Loucy (cell line): ENCODE results near the gene GNA12.

Experiments
- H2AFZ ChIP-seq: fragments of 200-600 bp; sonication (generic); 2 replicates; pipeline ENCODE4 v1.6.0; 2016; ENCODE audit warnings: antibody characterized with exemption, mild to moderate bottlenecking, low read length, moderate library complexity
- H3F3A ChIP-seq: fragments of 200-600 bp; 2 replicates; pipeline ENCODE4 v1.6.0; 2016; ENCODE audit warnings: antibody characterized with exemption, low read depth, mild to moderate bottlenecking
- H3K27me3 ChIP-seq: fragments of 200-600 bp; sonication (generic); 2 replicates; pipeline ENCODE4 v1.6.1; 2014; ENCODE audit warnings: low read length, mild to moderate bottlenecking; ENCODE audit not compliant: insufficient read depth, poor library complexity, severe bottlenecking
- H3K36me3 ChIP-seq: fragments of 200-600 bp; sonication (generic); 2 replicates; pipeline ENCODE4 v1.6.1; 2016; ENCODE audit warnings: low read length; ENCODE audit not compliant: insufficient read depth
- H3K4me1 ChIP-seq: fragments of 200-600 bp; sonication (generic); 2 replicates; pipeline ENCODE4 v1.5.1; 2014; ENCODE audit warnings: low read length, mild to moderate bottlenecking; ENCODE audit not compliant: insufficient read depth, poor library complexity, severe bottlenecking
- H3K4me2 ChIP-seq: fragments of 200-600 bp; sonication (generic); 2 replicates; pipeline ENCODE4 v1.6.0; 2014; ENCODE audit warnings: antibody characterized with exemption, low read length, low read depth, mild to moderate bottlenecking; ENCODE audit not compliant: poor library complexity, severe bottlenecking
- H3K4me3 ChIP-seq: fragments of 200-600 bp; sonication (generic); 2 replicates; pipeline ENCODE4 v1.5.1; 2014; ENCODE audit warnings: low read length, mild to moderate bottlenecking, mixed read lengths; ENCODE audit not compliant: poor library complexity, severe bottlenecking
- H3K79me2 ChIP-seq: fragments of 200-600 bp; sonication (generic); 2 replicates; pipeline ENCODE4 v1.6.1; 2014; ENCODE audit warnings: low read length; ENCODE audit not compliant: insufficient read depth
- H3K9ac ChIP-seq: fragments of 200-600 bp; sonication (generic); 2 replicates; pipeline ENCODE4 v1.6.0; 2014; ENCODE audit warnings: mild to moderate bottlenecking, low read depth, low read length, moderate library complexity; ENCODE audit not compliant: poor library complexity, severe bottlenecking
- H3K9me2 ChIP-seq: fragments of 200-600 bp; sonication (generic); replicated peaks from 2 replicates; pipeline ENCODE4 v1.6.1; 2016; ENCODE audit warnings: low read depth, low read length, mixed read lengths
- H3K9me3 ChIP-seq: fragments of 200-600 bp; sonication (generic); 2 replicates; pipeline ENCODE4 v1.6.1; 2014; ENCODE audit warnings: mild to moderate bottlenecking, antibody characterized with exemption, low read length, low read depth; ENCODE audit not compliant: insufficient read depth
- H4K20me1 ChIP-seq: fragments of 200-600 bp; sonication (generic); 2 replicates; pipeline ENCODE4 v1.6.0; 2014; ENCODE audit warnings: antibody characterized with exemption, low read length, mild to moderate bottlenecking; ENCODE audit not compliant: insufficient read depth, poor library complexity, severe bottlenecking
- CTCF ChIP-seq: fragments of 200-600 bp; sonication (generic); conservative IDR thresholded peaks from 2 replicates; pipeline ENCODE4 v1.5.1; 2014; ENCODE audit warnings: mild to moderate bottlenecking, antibody characterized with exemption, low read length
- EZH2phosphoT487 ChIP-seq: fragments of 200-600 bp; IDR thresholded peaks from 2 replicates; pipeline ENCODE4 v1.6.1; 2018; ENCODE audit warnings: antibody characterized with exemption, mild to moderate bottlenecking, moderate library complexity, borderline replicate concordance

The GNA12 gene

DNA sequence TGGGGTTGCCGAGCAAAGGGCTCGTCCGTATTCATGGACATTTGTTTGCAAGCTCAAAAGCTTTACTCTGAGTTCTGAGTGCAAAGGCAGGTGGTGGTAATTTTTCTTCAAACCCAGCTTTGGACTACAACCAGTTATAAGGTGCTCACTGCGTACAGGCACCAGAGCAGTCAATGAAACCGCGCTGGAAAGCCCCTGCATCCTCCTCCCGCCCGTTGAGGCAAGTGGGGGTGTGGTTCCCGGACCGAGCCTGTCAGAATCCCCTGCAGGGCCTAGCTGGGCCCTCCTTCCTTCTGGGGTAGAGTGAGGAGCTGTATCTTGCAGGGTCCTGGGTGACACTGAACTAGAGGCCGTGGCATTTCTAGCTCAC, 133.8 kb downstream of the GNA12 start:
- Histone ChIP-seq H3K4me1 (peaks cover 87% of the 10 kb centered on the region), H3K9ac (peak overlapping the region; percentile 44), H2AFZ (no peak overlapping the region), H3K9me3 (no peaks in the 10 kb centered on the region), H3K4me2 (peak overlapping the region; percentile 76), H3K9me2 (no peaks in the 10 kb centered on the region), H3K27me3 (no peaks in the 10 kb centered on the region), H4K20me1 (no peaks in the 10 kb centered on the region), H3K36me3 (no peaks in the 10 kb centered on the region), H3F3A (no peaks in the 10 kb centered on the region), H3K79me2 (no peaks in the 10 kb centered on the region; the same call in 1 of the 2 replicates), H3K4me3 (peak overlapping the region; percentile 44)
- TF ChIP-seq EZH2phosphoT487, result no peak
- TF ChIP-seq CTCF, result no peak

DNA sequence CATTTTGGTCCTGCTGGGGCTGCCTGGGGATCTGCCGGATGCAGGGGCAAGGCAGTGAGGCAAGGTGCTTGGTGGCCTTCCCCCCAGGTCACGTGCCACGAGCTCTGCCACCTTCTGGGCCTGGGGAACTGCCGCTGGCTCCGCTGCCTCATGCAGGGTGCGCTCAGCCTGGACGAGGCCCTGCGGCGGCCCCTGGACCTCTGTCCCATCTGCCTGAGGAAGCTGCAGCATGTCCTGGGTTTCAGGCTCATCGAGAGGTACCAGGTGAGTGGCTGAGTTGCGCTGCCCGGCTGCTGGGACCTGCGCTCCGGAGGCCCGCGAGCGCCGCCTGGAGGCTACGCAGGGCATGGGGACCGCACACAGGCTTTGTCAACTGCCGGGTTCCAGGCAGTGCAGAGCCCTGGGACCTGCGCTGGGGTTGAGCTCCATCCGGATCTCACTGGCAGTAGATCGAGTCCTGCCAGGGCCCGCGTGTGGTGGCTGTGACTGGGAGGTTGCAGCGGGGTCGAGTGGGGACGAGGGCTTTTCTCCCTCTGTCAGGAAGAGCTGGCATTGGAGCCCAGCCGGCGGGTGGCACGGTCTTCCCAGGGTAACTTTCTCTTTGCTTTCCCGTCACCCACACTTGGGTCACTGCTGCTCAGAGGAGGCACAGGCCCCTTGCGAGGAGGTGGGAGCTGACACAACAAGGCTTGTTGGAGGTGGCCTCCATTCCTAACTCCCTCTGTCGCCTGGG, 134.4 kb downstream of the GNA12 start:
- peak; percentile 75 for TF ChIP-seq CTCF
- TF ChIP-seq EZH2phosphoT487, result no peak
- peak overlapping the region; percentile 76 for H3K4me2 ChIP-seq

DNA sequence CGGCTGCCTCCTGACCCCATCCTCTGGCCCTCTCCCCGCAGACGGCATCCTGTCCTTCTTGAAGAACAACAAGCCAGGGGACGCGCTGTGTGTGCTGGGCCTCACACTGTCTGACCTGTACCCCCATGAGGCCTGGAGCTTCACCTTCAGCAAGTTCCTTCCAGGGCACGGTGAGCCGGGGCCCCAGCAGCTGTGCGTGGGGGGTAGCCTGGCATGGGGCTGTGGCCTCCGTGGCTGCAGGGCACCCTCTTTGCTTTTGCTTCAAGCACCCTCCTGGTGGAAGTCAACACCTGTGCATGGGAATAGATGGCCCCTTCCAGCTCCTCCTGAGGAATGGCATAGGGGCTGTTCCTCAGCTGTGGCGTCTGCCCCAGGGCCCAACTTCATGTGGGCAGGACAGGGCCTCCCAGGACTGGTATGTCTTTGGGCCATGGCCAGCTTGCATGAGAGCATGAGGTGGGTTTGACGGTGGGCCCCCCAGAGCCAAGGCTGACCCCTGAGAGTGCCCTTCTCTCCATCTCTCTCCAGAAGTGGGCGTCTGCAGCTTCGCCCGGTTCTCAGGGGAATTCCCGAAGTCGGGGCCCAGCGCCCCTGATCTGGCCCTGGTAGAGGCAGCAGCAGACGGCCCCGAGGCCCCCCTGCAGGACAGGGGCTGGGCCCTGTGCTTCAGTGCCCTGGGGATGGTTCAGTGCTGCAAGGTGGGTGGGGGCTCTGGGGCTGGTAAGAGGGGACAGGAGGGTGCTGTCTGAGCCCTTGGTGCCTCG, 135.4 kb downstream of the GNA12 start:
- H2AFZ ChIP-seq, result no peak overlapping the region
- H3K4me3 ChIP-seq, result no peak overlapping the region
- no peaks in the 10 kb centered on the region; the same call in 1 of the 2 replicates for H3K79me2 ChIP-seq
- H3K9me3 ChIP-seq, result no peaks in the 10 kb centered on the region
- peaks cover 77% of the 10 kb centered on the region for H3K4me1 ChIP-seq
- H3K36me3 ChIP-seq, result no peaks in the 10 kb centered on the region
- H3K4me2 ChIP-seq, result peak overlapping the region; percentile 76
- H3K9ac ChIP-seq, result peak overlapping the region; percentile 32
- no peaks in the 10 kb centered on the region for H4K20me1 ChIP-seq
- TF ChIP-seq EZH2phosphoT487, result no peak
- no peaks in the 10 kb centered on the region for H3K9me2 ChIP-seq
- H3K27me3 ChIP-seq, result no peaks in the 10 kb centered on the region
- H3F3A ChIP-seq, result no peaks in the 10 kb centered on the region

More for the DNA sequence above, 134.4 kb downstream of the GNA12 start:
- no peaks in the 10 kb centered on the region for H3K9me2 ChIP-seq
- H4K20me1 ChIP-seq, result no peaks in the 10 kb centered on the region
- no peaks in the 10 kb centered on the region for H3K27me3 ChIP-seq
- no peaks in the 10 kb centered on the region for H3K36me3 ChIP-seq
- H3K4me3 ChIP-seq, result peak overlapping the region; percentile 6
- no peak overlapping the region for H2AFZ ChIP-seq
- H3F3A ChIP-seq, result no peaks in the 10 kb centered on the region
- H3K9ac ChIP-seq, result peak overlapping the region; percentile 44
- H3K4me1 ChIP-seq, result peaks cover 87% of the 10 kb centered on the region
- H3K9me3 ChIP-seq, result no peaks in the 10 kb centered on the region
- no peaks in the 10 kb centered on the region; the same call in 1 of the 2 replicates for H3K79me2 ChIP-seq
